ENCODE results near the gene GPR68. TPM values are rescaled to one million over a fixed set of nuclear protein-coding genes. Genes with fewer than 3 reads are reported as not detected.
"Not testable (repeated sequence)": the region's sequence is repeated elsewhere in the genome, so short reads cannot be mapped to it uniquely, and the experiment has no call there.

GPR68 gene
- polyA plus RNA-seq, 3 donors from 2014 or later, result 19.0 to 40.4 (median 22.4) TPM

DNA sequence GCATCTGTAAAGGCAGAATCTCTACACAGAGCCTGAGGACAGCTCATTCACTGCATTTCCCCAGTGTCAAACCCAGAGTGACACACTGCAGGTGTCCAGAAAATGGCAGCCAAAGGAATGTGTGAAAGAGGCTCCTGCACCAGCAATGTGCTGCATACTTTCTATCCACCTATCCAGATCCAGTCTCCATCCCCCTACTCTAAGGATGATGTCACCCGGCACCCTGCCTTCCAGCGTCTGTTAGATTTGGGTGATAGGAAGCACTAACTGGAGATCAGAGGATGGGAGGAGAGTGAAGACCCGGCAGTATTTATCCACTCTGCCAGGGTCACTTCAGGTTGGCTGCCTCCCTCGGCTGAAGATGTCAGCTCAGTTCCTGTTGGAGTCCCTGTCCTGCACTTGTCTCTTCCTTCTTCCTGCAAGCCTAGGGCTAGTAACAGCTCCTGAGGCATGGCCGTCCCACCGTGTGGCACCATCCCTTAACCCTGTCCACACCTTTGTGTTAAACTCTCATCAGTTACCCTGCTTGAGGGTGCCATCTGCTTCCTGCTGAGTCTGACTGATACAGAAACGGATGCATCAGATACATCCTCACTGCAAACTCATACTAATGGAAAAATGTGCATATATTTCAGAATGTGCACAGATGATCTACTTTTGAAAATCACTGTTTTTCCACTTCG lies 13.0 kb upstream of the GPR68 start:
- Mint-ChIP-seq H3K4me3 (peak overlapping the region in 1 of 5 donors; percentile 18), H3K27ac (peak overlapping the region in 5 of 6 donors; percentile 31 to 78 (median 57)), H3K9me3 (no peaks in the 10 kb centered on the region), H3K4me1 (peaks cover 65 to 87% of the 10 kb centered on the region in 2 donors), H3K36me3 (peaks cover 0 to 3% (median 0%) of the 10 kb centered on the region in 3 donors), H3K27me3 (ENCODE audit: low read depth in 3 of 3) (peaks cover 21 to 49% (median 28%) of the 10 kb centered on the region in 3 donors)
- no peak for DNase-seq

DNA sequence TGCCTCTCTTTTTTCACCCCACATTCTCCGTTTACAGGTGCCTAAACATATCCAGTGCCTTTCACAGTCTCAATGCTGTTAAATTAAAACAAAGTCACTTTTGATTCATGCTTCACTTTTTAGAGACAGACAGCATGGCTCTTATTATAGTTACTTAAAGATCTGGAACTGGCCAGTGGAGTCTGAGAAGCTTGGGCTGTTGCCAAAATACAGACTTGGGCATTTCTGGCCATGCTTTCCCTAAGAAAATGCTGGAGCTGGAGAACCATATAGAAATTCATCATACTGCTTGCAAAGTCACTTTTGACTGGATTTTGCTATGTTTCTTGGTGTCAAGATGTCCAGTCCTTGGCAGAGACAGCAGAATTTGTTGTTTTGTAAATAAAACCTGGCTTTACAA lies 12.2 kb upstream of the GPR68 start:
- DNase-seq, result no peak
- Mint-ChIP-seq H3K27me3 (ENCODE audit: low read depth in 3 of 3) (peaks cover 24 to 53% (median 29%) of the 10 kb centered on the region in 3 donors), H3K4me1 (peaks cover 66 to 87% of the 10 kb centered on the region in 2 donors), H3K4me3 (no peak overlapping the region), H3K9me3 (no peaks in the 10 kb centered on the region), H3K27ac (peak overlapping the region in 5 of 6 donors; percentile 14 to 69 (median 66)), H3K36me3 (peaks cover 0 to 6% (median 0%) of the 10 kb centered on the region in 3 donors)

DNA sequence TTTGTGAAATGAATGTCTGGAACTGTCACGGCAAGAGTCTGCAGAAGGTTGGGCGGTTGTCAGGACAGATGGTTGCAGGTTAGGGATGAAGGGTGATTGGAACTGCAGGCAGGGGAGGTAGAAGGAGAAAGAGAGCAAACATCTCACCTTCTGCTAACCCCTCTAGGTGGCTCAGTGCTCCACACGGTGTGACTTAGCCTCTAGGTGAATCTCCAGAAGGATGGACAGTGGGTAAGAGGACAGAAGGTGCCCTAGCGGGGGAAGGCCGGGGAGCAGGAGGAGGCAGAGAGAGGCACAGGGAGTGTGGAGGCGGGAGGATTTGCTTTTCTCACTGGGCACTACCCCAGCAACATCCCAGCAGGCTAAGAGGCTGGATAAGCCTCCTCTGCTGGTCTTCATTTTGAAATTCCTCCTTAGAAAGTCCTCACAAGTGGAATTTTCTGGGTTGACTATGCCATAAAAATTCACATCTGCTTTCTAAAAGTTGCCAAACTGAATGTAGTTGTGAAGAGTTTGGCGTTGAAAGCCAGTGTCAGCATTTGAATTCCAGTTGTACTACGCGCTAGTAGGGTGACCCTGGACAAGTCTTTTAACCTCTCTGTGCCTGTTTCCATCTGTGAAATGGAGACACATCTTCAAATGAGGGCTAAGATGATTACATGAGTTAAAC lies 10.7 kb upstream of the GPR68 start:
- H3K27ac Mint-ChIP-seq, result peak overlapping the region; percentile 71 to 91 (median 86)

DNA sequence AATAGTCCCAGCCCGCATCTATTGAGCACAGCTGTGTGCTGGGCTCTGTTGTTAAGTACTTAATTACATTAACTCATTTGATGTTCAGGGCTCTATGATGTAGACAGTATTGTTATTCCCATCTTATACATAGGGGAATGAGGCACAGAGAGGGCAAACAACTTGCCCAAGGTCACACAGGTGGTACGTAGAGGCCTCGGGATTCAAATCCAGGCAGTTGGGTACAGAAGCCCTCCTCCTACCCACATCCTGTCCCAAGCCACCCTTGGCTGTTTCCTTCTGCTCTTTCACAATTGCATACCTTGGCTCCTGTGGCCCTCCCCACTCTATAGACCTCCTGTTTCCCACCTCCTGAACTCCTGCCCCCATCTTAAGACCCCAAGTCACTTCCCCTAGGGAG lies 10.0 kb upstream of the GPR68 start:
- Mint-ChIP-seq H3K27ac (peak overlapping the region; percentile 71 to 91 (median 86)), H3K27me3 (ENCODE audit: low read depth in 3 of 3) (peaks cover 27 to 55% (median 35%) of the 10 kb centered on the region in 3 donors), H3K4me3 (peak overlapping the region; percentile 79 to 86 (median 83)), H3K4me1 (peaks cover 69 to 87% of the 10 kb centered on the region in 2 donors), H3K9me3 (no peaks in the 10 kb centered on the region), H3K36me3 (peaks cover 0 to 6% (median 0%) of the 10 kb centered on the region in 3 donors)
- DNase-seq, result no peak

More for the DNA sequence above, 10.7 kb upstream of the GPR68 start:
- Mint-ChIP-seq H3K27me3 (ENCODE audit: low read depth in 3 of 3) (peaks cover 25 to 51% (median 31%) of the 10 kb centered on the region in 3 donors), H3K4me1 (peaks cover 67 to 87% of the 10 kb centered on the region in 2 donors), H3K4me3 (peak overlapping the region in 2 of 5 donors; percentile 83 to 84), H3K9me3 (no peaks in the 10 kb centered on the region), H3K36me3 (peaks cover 0 to 6% (median 0%) of the 10 kb centered on the region in 3 donors)
- DNase-seq, result no peak

DNA sequence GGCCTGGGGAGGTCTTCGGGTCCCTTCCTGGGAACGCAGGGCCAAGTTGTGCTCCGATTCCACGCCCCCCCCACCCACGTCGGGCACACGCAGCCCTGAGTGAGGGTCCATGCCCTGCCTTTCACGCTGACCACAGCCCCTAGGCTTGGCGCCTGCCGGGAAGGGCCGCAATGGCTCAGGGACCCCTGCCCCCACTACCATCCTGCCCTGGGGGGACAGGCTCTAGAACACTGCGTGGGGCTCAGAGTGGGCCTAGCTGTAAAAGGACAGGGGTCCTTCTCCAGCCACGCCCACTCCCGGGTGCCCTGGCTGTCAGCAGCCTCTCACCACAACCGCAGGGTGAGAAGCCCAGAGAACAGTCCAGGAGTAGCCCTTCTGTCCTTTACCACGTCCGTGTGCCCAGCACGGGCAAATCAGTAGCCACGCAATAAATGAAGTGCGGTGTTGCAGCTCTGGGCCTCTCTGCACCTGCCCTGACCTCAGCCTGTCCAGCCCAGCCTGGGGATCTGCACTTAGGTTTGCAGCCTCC lies 9.4 kb upstream of the GPR68 start:
- Mint-ChIP-seq H3K4me1 (peaks cover 71 to 92% of the 10 kb centered on the region in 2 donors), H3K9me3 (no peaks in the 10 kb centered on the region), H3K36me3 (peaks cover 0 to 6% (median 0%) of the 10 kb centered on the region in 3 donors), H3K4me3 (peak overlapping the region; percentile 79 to 86 (median 83)), H3K27me3 (ENCODE audit: low read depth in 3 of 3) (peaks cover 27 to 55% (median 35%) of the 10 kb centered on the region in 3 donors), H3K27ac (peak overlapping the region; percentile 71 to 91 (median 86))
- peak; percentile 49 to 60 (median 50) for DNase-seq

DNA sequence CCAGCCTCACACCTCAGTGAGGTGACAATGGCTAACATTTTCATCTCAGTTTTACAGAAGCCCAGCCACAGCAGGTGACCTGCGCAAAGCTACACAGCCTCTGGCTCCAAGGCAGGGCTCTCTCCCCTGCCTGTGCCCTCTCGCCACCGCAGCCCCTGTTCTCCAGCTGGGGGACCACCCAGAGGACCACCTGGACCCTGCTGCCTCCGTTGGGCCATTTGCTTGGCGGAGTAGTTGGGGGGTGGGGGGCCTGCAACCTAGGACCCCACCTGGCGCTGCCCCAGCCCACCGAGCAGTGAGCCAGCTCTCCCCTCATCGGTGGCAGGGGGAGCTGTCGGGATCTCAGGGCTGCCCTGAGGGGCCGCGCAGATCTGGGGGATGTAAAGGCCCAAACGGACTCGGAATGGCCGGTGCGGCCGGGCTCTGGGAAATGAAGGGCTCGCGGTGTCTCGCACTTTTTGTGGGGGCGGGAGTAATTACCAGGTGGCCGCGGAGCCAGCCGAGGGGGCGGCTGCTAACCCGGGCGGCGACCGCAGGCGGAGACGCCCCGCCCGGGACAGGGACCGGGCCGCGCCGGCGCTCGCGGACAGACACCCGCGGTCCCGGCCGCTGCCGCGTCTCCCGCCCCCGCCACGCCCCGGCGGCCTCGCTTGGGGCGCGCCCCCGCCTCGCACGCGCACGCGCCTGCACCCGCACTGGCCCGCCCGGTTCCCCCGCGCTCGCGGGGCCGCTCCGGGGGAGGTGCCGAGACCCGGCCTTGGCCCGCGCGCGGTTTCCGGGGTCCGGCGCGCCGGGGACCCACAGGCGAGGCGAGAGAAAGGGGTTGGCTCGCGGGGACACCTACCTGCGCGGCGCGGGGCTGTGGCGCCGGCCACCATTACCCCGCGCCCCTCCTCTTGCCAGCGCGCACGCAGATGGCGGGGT lies 8.6 kb upstream of the GPR68 start:
- peak; percentile 71 to 74 (median 73) for DNase-seq
- peak overlapping the region; percentile 78 to 86 (median 80) for H3K4me3 Mint-ChIP-seq
- H3K27ac Mint-ChIP-seq, result peak overlapping the region; percentile 90 to 97 (median 93)
- no peaks in the 10 kb centered on the region for H3K9me3 Mint-ChIP-seq
- peaks cover 27 to 50% (median 37%) of the 10 kb centered on the region in 3 donors for H3K27me3 Mint-ChIP-seq (ENCODE audit: low read depth in 3 of 3)
- H3K36me3 Mint-ChIP-seq, result peaks cover 0 to 6% (median 0%) of the 10 kb centered on the region in 3 donors
- H3K4me1 Mint-ChIP-seq, result peaks cover 72 to 92% of the 10 kb centered on the region in 2 donors

DNA sequence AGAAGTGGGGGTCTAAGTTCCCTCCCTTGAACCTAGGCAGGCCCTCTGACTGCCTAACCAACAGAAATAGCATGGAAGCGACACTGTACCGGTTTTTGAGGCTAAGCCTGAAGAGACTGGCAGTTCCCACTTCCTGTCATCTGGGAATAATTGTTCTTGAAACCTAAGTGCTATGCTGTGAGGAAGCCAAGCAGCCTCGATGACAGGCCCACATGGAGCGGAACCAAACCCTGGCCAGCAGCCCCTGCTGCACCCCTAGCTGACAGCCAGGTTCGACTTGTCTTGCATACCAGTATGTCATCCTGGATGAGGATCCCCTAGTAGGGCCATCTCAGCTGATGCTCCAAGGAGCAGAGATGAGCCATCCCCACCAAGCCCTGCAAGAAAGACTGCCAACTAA lies 6.4 kb upstream of the GPR68 start:
- DNase-seq, result no peak
- Mint-ChIP-seq H3K27me3 (ENCODE audit: low read depth in 3 of 3) (peaks cover 23 to 51% (median 38%) of the 10 kb centered on the region in 3 donors), H3K4me1 (peaks cover 82 to 90% of the 10 kb centered on the region in 2 donors), H3K27ac (peak overlapping the region; percentile 86 to 99 (median 92)), H3K4me3 (peak overlapping the region; percentile 55 to 78 (median 76)), H3K36me3 (peaks cover 4 to 12% (median 5%) of the 10 kb centered on the region in 3 donors), H3K9me3 (no peaks in the 10 kb centered on the region)

DNA sequence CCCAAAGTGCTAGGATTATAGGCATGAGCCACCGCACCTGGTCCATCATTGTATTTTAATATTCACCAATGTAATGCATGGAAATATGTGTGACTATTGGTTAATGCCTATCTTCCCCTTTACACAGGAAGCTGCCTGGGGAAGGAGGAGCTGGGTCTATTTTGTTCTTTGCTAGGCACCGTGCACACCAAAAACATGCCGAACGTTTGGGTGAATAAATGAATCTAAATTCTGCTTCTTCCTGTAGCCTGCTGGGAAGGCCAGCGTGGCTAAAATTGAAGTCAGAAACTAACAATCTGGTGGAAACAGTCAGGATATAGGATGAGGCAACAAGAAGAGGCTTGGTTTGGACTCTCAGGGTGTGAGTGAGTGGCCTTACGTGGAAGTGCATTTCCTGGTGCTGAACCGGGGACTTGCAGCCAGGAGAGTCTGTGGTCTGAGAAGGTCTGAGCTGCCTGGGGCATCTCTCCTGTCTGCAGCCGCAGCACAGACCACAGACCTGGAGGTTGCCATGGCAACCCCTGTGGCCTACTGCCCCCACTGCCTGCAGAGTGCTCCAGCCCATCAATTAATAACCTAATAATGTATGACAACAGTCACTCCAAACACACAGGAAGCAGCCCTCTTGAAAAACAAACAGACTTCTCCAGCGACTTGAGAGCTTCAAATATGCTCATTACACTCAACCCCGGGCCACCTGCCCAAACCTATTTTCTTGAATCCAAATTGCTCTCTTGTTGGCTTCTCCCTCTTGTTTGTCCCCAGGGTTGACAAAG lies 5.5 kb upstream of the GPR68 start:
- Mint-ChIP-seq H3K27me3 (ENCODE audit: low read depth in 3 of 3) (peaks cover 23 to 50% (median 41%) of the 10 kb centered on the region in 3 donors), H3K4me1 (peaks cover 87 to 89% of the 10 kb centered on the region in 2 donors), H3K27ac (peak overlapping the region; percentile 86 to 99 (median 92)), H3K4me3 (peak overlapping the region; percentile 55 to 78 (median 76)), H3K36me3 (peaks cover 4 to 12% (median 5%) of the 10 kb centered on the region in 3 donors), H3K9me3 (no peaks in the 10 kb centered on the region)
- peak; percentile 75 to 76 (median 75) for DNase-seq

DNA sequence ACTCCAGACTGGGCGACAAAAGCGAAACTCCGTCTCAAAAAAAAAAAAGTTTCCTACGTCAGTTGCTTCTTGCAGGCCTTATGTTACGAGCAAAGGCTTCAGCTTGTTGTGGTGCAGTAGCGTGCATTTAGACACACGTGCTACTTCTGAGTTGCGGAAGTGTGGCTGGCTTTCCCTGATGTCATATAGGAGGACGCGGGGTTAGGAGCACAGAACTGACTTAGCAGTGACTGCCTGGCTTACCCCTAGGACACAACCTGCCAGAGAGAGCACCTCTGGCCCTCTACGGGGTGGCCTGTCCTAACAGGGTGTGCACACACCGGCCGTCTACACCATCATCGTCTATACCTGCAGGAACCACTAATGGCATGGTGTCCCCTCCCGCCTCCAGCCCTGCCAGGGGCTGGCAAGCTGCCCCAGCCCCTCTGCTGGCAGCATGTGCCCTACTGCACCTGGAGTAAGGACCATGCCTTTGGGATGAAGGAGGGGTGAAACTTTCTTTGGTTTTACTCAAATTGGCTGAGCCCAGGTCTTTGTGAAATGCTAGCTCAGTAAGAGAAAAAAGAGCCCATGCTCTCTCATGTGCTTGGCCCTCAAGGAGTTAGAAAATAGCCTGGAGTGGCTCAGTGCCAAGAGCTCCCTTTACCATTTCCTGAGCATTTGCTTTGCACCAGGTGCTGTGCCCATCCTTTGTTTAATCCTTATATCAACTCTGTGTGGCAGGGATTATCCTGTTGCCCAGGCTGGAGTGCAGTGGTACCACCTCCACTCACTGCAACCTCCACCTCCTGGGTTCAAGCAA lies 1.7 kb upstream of the GPR68 start:
- H3K9me3 Mint-ChIP-seq, result peaks cover 0 to 2% (median 0%) of the 10 kb centered on the region in 6 donors
- peaks cover 10 to 23% (median 20%) of the 10 kb centered on the region in 3 donors for H3K36me3 Mint-ChIP-seq
- peaks cover 92 to 96% of the 10 kb centered on the region in 2 donors for H3K4me1 Mint-ChIP-seq
- peak in 2 of 3 donors; percentile 43 to 52 for DNase-seq
- H3K4me3 Mint-ChIP-seq, result peak overlapping the region; percentile 51 to 76 (median 60)
- peak overlapping the region; percentile 86 to 99 (median 92) for H3K27ac Mint-ChIP-seq
- H3K27me3 Mint-ChIP-seq (ENCODE audit: low read depth in 3 of 3), result peaks cover 22 to 32% (median 29%) of the 10 kb centered on the region in 3 donors

DNA sequence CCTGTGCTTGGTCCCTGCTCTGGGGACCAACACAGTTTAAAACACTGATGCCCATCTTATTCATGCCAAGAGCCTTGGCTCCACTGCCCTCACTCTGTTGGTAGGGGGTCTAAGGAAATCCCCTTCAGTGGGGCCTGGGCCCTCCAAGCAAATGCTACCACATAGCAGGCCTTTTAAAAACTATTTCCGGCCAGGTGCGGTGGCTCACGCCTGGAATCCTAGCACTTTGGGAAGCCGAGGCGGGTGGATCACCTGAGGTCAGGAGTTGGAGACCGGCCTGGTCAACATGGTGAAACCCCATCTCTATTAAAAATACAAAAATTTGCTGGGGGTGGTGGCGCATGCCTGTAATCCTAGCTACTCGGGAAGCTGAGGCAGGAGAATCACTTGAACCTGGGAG lies 1.1 kb upstream of the GPR68 start:
- H3K4me1 Mint-ChIP-seq, result peaks cover 92 to 96% of the 10 kb centered on the region in 2 donors
- not testable (repeated sequence) for H3K9me3 Mint-ChIP-seq, DNase-seq
- H3K36me3 Mint-ChIP-seq, result peaks cover 11 to 23% (median 21%) of the 10 kb centered on the region in 3 donors
- H3K4me3 Mint-ChIP-seq, result peak overlapping the region; percentile 51 to 94 (median 76)
- H3K27me3 Mint-ChIP-seq (ENCODE audit: low read depth in 3 of 3), result peaks cover 19 to 30% (median 25%) of the 10 kb centered on the region in 3 donors
- H3K27ac Mint-ChIP-seq, result peak overlapping the region; percentile 89 to 98 (median 94)

DNA sequence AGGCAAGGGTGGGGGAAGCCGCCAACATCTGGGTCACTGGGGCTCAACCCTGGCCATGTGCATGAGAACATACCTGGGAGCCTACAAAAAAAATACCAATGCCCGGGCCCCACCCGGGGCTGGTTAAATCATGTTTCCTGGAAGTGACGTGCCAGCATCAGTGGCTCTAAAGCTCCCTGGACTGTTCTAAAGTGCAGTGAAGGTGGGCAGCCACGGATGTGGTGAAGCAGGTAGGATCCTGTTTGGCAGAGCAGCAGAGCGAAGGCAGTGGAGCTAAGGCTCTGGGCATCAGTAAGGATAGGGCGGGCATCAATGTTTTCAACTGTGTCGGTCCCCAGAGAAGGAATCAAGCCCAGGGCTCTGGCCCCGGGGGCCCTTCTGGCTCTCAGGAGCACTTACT lies 525 bp upstream of the GPR68 start:
- H3K27me3 Mint-ChIP-seq (ENCODE audit: low read depth in 3 of 3), result peaks cover 14 to 24% (median 20%) of the 10 kb centered on the region in 3 donors

More for the DNA sequence above, 525 bp upstream of the GPR68 start:
- Mint-ChIP-seq H3K36me3 (peaks cover 11 to 25% (median 23%) of the 10 kb centered on the region in 3 donors), H3K27ac (peak overlapping the region; percentile 89 to 98 (median 94)), H3K4me3 (peak overlapping the region; percentile 89 to 94 (median 93)), H3K4me1 (peaks cover 92 to 96% of the 10 kb centered on the region in 2 donors), H3K9me3 (peaks cover 0 to 2% (median 0%) of the 10 kb centered on the region in 6 donors)
- DNase-seq, result no peak

Data from immature natural killer cell (primary cell).